Measurements from ENCODE around the gene SBF2.

The SBF2 gene

GRCh38 chr11:9852465-9852864 lies 441.6 kb downstream of the SBF2 start:
- H3K4me1 ChIP-seq (ENCODE audit: control insufficient read depth, insufficient read depth, low read length) = peaks cover 4% of the 10 kb centered on the region
- no peak overlapping the region for H3K9ac ChIP-seq (ENCODE audit: low read depth, low read length)
- no peaks in the 10 kb centered on the region for H3K9me3 ChIP-seq (ENCODE audit: control insufficient read depth, insufficient read depth, low read length)
- H3K27me3 ChIP-seq (ENCODE audit: control insufficient read depth, insufficient read depth, low read length) = no peaks in the 10 kb centered on the region
- H3K4me3 ChIP-seq (ENCODE audit: low read depth, low read length) = no peak overlapping the region
- no peaks in the 10 kb centered on the region for H3K36me3 ChIP-seq (ENCODE audit: control insufficient read depth, insufficient read depth, low read length)

- no peaks in the 10 kb centered on the region for H3K27me3 ChIP-seq (ENCODE audit: control insufficient read depth, insufficient read depth, low read length)
Measured at GRCh38 chr11:9851366-9851765, 442.7 kb downstream of the SBF2 start.

GRCh38 chr11:9850224-9850895 lies 443.7 kb downstream of the SBF2 start:
- Histone ChIP-seq H3K36me3 (ENCODE audit: control insufficient read depth, insufficient read depth, low read length) (no peaks in the 10 kb centered on the region), H3K4me3 (ENCODE audit: low read depth, low read length) (no peak overlapping the region), H3K4me1 (ENCODE audit: control insufficient read depth, insufficient read depth, low read length) (no peaks in the 10 kb centered on the region), H3K9ac (ENCODE audit: low read depth, low read length) (no peak overlapping the region), H3K27me3 (ENCODE audit: control insufficient read depth, insufficient read depth, low read length) (no peaks in the 10 kb centered on the region), H3K9me3 (ENCODE audit: control insufficient read depth, insufficient read depth, low read length) (no peaks in the 10 kb centered on the region)

More at GRCh38 chr11:9851366-9851765, 442.7 kb downstream of the SBF2 start:
- H3K4me1 ChIP-seq (ENCODE audit: control insufficient read depth, insufficient read depth, low read length) = no peaks in the 10 kb centered on the region
- no peaks in the 10 kb centered on the region for H3K36me3 ChIP-seq (ENCODE audit: control insufficient read depth, insufficient read depth, low read length)
- H3K9me3 ChIP-seq (ENCODE audit: control insufficient read depth, insufficient read depth, low read length) = no peaks in the 10 kb centered on the region
- no peak overlapping the region for H3K4me3 ChIP-seq (ENCODE audit: low read depth, low read length)
- no peak overlapping the region for H3K9ac ChIP-seq (ENCODE audit: low read depth, low read length)

- H3K9ac ChIP-seq (ENCODE audit: low read depth, low read length) = no peak overlapping the region
- H3K9me3 ChIP-seq (ENCODE audit: control insufficient read depth, insufficient read depth, low read length) = no peaks in the 10 kb centered on the region
- no peak overlapping the region for H3K4me3 ChIP-seq (ENCODE audit: low read depth, low read length)
- H3K27me3 ChIP-seq (ENCODE audit: control insufficient read depth, insufficient read depth, low read length) = no peaks in the 10 kb centered on the region
- no peaks in the 10 kb centered on the region for H3K4me1 ChIP-seq (ENCODE audit: control insufficient read depth, insufficient read depth, low read length)
- H3K36me3 ChIP-seq (ENCODE audit: control insufficient read depth, insufficient read depth, low read length) = no peaks in the 10 kb centered on the region
Measured at GRCh38 chr11:9849389-9849788, 444.6 kb downstream of the SBF2 start.

- no peaks in the 10 kb centered on the region for H3K36me3 ChIP-seq (ENCODE audit: control insufficient read depth, insufficient read depth, low read length)
- H3K27me3 ChIP-seq (ENCODE audit: control insufficient read depth, insufficient read depth, low read length) = no peaks in the 10 kb centered on the region
- H3K9ac ChIP-seq (ENCODE audit: low read depth, low read length) = no peak overlapping the region
- no peaks in the 10 kb centered on the region for H3K4me1 ChIP-seq (ENCODE audit: control insufficient read depth, insufficient read depth, low read length)
- H3K9me3 ChIP-seq (ENCODE audit: control insufficient read depth, insufficient read depth, low read length) = no peaks in the 10 kb centered on the region
- no peak overlapping the region for H3K4me3 ChIP-seq (ENCODE audit: low read depth, low read length)
Measured at GRCh38 chr11:9847636-9848035, 446.4 kb downstream of the SBF2 start.

- Histone ChIP-seq H3K4me1 (ENCODE audit: control insufficient read depth, insufficient read depth, low read length) (peaks cover 8% of the 10 kb centered on the region), H3K9me3 (ENCODE audit: control insufficient read depth, insufficient read depth, low read length) (no peaks in the 10 kb centered on the region), H3K9ac (ENCODE audit: low read depth, low read length) (no peak overlapping the region), H3K27me3 (ENCODE audit: control insufficient read depth, insufficient read depth, low read length) (no peaks in the 10 kb centered on the region), H3K4me3 (ENCODE audit: low read depth, low read length) (no peak overlapping the region), H3K36me3 (ENCODE audit: control insufficient read depth, insufficient read depth, low read length) (no peaks in the 10 kb centered on the region)
Measured at GRCh38 chr11:9842923-9843322, 451.1 kb downstream of the SBF2 start.

GRCh38 chr11:9840460-9841004 lies 453.5 kb downstream of the SBF2 start:
- Histone ChIP-seq H3K9ac (ENCODE audit: low read depth, low read length) (no peak overlapping the region), H3K4me3 (ENCODE audit: low read depth, low read length) (no peak overlapping the region), H3K9me3 (ENCODE audit: control insufficient read depth, insufficient read depth, low read length) (no peaks in the 10 kb centered on the region), H3K27me3 (ENCODE audit: control insufficient read depth, insufficient read depth, low read length) (no peaks in the 10 kb centered on the region), H3K36me3 (ENCODE audit: control insufficient read depth, insufficient read depth, low read length) (no peaks in the 10 kb centered on the region), H3K4me1 (ENCODE audit: control insufficient read depth, insufficient read depth, low read length) (peaks cover 8% of the 10 kb centered on the region)

- Histone ChIP-seq H3K9ac (ENCODE audit: low read depth, low read length) (no peak overlapping the region), H3K9me3 (ENCODE audit: control insufficient read depth, insufficient read depth, low read length) (no peaks in the 10 kb centered on the region), H3K4me3 (ENCODE audit: low read depth, low read length) (no peak overlapping the region), H3K4me1 (ENCODE audit: control insufficient read depth, insufficient read depth, low read length) (peaks cover 8% of the 10 kb centered on the region), H3K36me3 (ENCODE audit: control insufficient read depth, insufficient read depth, low read length) (no peaks in the 10 kb centered on the region), H3K27me3 (ENCODE audit: control insufficient read depth, insufficient read depth, low read length) (no peaks in the 10 kb centered on the region)
Measured at GRCh38 chr11:9839550-9839949, 454.5 kb downstream of the SBF2 start.

GRCh38 chr11:9838961-9839360 lies 455.1 kb downstream of the SBF2 start:
- H3K27me3 ChIP-seq (ENCODE audit: control insufficient read depth, insufficient read depth, low read length) = no peaks in the 10 kb centered on the region
- no peaks in the 10 kb centered on the region for H3K36me3 ChIP-seq (ENCODE audit: control insufficient read depth, insufficient read depth, low read length)
- no peaks in the 10 kb centered on the region for H3K9me3 ChIP-seq (ENCODE audit: control insufficient read depth, insufficient read depth, low read length)
- no peak overlapping the region for H3K9ac ChIP-seq (ENCODE audit: low read depth, low read length)
- peaks cover 8% of the 10 kb centered on the region for H3K4me1 ChIP-seq (ENCODE audit: control insufficient read depth, insufficient read depth, low read length)
- H3K4me3 ChIP-seq (ENCODE audit: low read depth, low read length) = no peak overlapping the region

- no peak overlapping the region for H3K4me3 ChIP-seq (ENCODE audit: low read depth, low read length)
- H3K27me3 ChIP-seq (ENCODE audit: control insufficient read depth, insufficient read depth, low read length) = no peaks in the 10 kb centered on the region
- no peaks in the 10 kb centered on the region for H3K36me3 ChIP-seq (ENCODE audit: control insufficient read depth, insufficient read depth, low read length)
- no peaks in the 10 kb centered on the region for H3K9me3 ChIP-seq (ENCODE audit: control insufficient read depth, insufficient read depth, low read length)
- H3K4me1 ChIP-seq (ENCODE audit: control insufficient read depth, insufficient read depth, low read length) = peaks cover 8% of the 10 kb centered on the region
- H3K9ac ChIP-seq (ENCODE audit: low read depth, low read length) = no peak overlapping the region
Measured at GRCh38 chr11:9838229-9838628, 455.8 kb downstream of the SBF2 start.

GRCh38 chr11:9834291-9834690 lies 459.7 kb downstream of the SBF2 start:
- no peaks in the 10 kb centered on the region for H3K27me3 ChIP-seq (ENCODE audit: control insufficient read depth, insufficient read depth, low read length)
- H3K36me3 ChIP-seq (ENCODE audit: control insufficient read depth, insufficient read depth, low read length) = no peaks in the 10 kb centered on the region

GRCh38 chr11:9831122-9831521 lies 462.9 kb downstream of the SBF2 start:
- Histone ChIP-seq H3K4me3 (ENCODE audit: low read depth, low read length) (no peak overlapping the region), H3K4me1 (ENCODE audit: control insufficient read depth, insufficient read depth, low read length) (no peaks in the 10 kb centered on the region), H3K27me3 (ENCODE audit: control insufficient read depth, insufficient read depth, low read length) (no peaks in the 10 kb centered on the region), H3K36me3 (ENCODE audit: control insufficient read depth, insufficient read depth, low read length) (no peaks in the 10 kb centered on the region), H3K9me3 (ENCODE audit: control insufficient read depth, insufficient read depth, low read length) (no peaks in the 10 kb centered on the region), H3K9ac (ENCODE audit: low read depth, low read length) (no peak overlapping the region)

More at GRCh38 chr11:9834291-9834690, 459.7 kb downstream of the SBF2 start:
- H3K4me3 ChIP-seq (ENCODE audit: low read depth, low read length) = no peak overlapping the region
- no peak overlapping the region for H3K9ac ChIP-seq (ENCODE audit: low read depth, low read length)
- no peaks in the 10 kb centered on the region for H3K9me3 ChIP-seq (ENCODE audit: control insufficient read depth, insufficient read depth, low read length)
- peaks cover 5% of the 10 kb centered on the region for H3K4me1 ChIP-seq (ENCODE audit: control insufficient read depth, insufficient read depth, low read length)
